ENCODE data around the gene PHLDA3.

The PHLDA3 gene

DNA sequence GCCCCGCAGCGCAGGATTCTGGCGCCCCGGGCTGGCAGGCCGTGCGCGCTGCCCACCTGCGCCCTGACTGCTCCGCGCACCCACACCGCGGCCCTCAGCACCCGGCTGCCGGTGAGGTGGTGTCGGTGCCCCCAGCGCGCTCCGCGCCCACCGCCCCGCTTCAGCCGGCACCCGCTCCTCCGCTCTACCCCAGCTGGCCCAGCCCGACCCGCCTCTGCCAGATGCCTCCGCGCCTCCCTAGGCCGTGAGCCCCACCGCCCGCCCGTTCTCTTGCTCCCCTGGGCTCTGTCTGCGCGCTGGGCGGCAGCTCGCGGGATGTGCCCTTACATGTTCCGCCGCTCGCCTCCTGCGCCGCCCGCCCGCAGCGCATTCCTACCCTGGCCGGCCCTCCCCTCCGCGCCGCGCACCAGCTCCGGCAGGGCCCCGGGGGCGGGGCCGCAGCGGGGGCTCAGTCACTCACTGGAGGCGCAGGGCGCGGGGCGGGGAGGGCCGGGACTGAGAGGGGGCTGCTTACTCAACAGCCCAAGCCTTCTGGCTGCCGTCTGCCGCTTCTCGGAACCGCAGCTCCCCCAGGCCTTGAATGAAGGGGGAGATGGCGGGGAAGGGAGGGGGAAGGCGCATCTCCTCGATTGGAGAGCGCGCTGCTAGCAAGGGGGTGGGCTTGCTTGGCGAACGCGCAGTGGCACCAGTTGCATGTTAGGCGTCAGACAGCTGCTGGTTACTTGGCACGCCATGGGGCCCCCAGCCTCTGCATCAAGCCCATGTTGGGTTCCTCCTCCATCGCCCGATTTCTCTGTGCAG is at the start of gene PHLDA3:
TSS of gene PHLDA3 (minus strand) at position 345 of the 801 bp plus-strand sequence. CDS start 402 bp downstream, outside the sequence.
- DNase-seq, result peak; percentile 28

- no peak for DNase-seq
These were observed 49.1 kb upstream of the PHLDA3 start for GRCh38 chr1:201518071-201518470.

DNA sequence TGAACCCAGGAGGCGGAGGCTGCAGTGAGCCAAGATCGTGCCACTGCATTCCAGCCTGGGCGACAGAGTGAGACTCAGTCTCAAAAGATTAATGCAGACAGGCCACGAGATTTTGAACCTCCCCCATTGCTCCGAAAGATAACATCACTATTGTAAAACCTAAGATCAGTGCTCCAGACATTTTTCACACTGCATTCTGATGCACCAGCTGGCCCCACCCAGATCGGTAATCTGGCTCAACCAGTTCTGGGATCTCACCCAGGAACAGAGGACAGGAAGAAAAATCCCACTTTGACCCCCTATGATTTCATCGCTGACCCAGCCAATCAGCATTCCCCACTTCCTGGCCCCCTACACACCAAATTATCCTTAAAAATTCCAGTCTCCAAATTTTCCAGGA is 48.6 kb upstream of the PHLDA3 start:
- DNase-seq, result no peak

DNA sequence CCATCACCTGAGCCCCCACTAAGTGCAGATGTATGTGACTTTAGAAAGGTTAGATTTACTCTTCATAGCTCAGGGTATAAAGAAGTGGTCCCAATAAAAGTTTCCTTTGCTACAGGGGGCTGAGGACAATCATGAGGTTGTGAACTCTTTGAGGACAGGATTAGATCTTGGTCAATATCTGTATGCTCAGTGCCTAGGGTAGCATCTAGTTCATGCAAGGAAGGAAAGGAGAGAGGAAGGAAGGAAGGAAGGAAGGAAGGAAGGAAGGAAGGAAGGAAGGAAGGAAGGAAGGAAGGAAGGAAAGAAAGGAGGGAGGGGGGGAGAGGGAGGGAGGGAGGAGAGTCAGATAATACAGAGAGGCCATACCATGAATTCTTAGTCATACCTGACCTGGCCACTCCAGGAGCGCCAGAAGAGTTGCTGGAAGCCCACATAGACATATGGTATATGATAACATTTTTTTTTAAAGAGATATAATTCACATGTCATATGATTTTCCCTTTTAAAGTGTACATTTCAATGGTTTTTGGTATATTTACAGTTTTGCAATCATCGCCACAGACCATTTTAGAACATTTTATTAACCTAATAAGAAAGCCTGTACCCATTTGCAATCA is 47.6 kb upstream of the PHLDA3 start:
- DNase-seq, result no peak

DNA sequence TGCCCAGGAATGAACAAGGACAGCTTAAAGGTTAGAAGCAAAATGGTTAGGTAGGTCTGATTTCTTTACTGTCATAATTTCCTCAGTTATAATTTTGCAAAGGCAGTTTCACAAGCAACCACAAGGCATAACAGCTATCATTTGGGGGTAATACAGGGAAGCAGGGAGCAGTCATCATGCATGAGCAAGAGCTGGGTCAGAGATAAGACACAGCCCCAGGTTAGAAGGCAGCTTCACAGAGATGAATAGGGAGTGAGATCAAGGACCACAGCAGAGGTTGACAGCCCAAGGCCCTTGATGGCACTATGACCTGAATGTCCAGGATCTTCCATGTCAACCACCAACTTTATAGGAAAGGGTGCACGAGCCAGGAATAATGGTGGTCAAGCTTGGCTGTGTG is 46.9 kb upstream of the PHLDA3 start:
- DNase-seq, result no peak

DNA sequence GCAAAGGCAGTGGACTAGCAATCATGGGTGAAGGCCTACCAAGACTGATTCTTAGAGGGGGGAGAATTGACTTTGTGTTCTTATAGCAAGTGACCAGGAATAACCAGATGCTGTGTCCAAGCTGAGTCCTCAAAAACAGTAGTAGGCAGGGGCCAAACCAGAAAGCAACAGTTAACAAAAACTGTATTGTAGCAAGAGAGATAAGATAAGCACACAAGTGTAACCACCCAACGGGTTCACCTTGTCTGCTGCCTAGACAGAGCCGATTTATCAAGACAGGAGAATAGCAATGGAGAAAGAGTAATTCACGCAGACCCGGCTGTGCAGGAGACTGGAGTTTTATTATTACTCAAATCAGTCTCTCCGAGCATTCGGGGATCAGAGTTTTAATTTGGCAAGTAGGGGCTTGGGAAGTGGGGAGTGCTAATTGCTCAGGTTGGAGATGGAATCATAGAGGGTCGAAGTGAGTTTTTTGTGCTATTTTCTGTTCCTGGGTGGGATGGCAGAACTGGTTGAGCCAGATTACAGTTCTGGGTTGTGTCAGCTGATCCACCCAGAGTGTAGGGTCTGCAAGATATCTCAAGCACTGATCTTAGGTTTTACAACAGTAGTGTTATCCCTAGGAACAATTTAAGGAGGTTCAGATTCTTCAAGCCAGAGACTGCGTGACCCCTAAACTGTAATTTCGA is 46.2 kb upstream of the PHLDA3 start:
- DNase-seq, result no peak

GRCh38 chr1:201514466-201514865 is 45.5 kb upstream of the PHLDA3 start:
- DNase-seq, result no peak

GRCh38 chr1:201513498-201514243 is 44.7 kb upstream of the PHLDA3 start:
- no peak for DNase-seq

DNA sequence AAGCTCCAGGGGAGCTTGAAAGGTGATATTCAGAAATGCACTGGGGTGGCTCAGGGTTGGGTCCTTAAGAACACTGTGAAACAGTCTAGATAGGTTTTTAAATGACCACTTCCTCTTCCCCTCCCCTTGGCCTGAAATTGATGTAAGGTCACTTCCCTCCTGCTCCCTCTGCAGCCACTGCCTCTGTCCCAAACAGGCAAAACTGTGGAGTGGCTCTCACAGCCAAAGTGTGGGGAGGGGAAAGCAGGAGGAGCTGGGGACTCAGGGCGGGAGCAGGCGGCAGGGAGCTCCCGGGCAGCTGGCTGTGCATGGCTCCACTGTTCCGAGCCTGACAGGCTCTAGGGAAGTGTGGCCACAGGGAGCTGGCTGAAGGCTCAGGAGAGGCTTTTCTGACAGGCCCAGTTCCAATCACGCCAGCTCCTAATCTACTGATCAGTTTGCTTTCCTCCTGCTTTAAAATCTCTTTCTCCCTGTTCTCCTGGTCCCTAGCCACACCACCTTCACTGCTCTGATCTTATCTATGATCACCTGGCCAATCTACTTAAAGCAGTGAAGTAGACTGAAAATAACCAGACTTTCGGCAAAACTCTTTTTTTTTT is 43.1 kb upstream of the PHLDA3 start:
- DNase-seq, result no peak

DNA sequence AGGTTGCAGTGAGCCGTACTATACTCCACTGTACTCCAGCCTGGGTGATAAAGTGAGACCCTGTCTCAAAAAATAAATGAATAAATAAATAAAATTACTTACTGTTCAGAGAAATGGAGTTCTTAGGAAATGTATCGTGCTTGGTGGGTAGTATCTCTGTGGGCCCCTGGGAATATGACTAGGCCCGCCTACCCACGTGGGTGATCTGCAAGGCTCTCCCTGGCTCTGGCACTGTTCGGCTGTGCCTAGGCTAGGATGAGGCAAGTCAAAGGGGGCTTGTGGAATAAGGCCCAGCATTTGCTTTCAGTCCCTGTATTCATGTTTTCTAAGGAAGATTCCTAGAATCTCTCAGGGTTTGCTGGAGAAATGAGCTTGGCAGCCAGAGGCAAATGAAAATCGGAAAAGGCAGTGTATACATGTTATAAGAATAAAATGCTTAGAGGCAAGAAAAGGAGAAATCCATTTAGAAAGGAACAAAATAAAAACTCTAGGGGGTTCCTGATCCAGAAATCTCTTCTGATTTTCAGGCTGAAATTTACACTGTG is 42.5 kb upstream of the PHLDA3 start:
- no peak for DNase-seq

DNA sequence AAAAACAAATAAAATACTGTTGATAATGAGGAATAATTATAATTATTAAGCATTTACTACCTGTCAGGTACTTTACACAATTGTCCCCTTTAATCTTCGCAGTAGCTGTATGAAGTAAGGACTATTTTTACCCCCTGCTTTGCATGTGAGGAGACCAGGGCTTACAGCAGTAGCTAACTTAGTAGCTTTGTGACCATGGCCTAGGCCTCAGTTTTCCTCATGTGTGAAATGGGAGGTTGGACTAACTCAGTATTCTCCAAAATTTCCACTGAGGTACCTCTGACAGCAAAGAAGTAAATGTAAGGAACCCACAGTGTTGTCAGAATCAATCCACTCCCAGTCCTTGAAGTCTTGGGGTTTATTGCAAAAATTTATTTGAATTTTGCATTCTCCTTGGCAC is 41.7 kb upstream of the PHLDA3 start:
- no peak for DNase-seq

- DNase-seq, result no peak
These were observed 40.8 kb upstream of the PHLDA3 start for GRCh38 chr1:201509601-201510374.

DNA sequence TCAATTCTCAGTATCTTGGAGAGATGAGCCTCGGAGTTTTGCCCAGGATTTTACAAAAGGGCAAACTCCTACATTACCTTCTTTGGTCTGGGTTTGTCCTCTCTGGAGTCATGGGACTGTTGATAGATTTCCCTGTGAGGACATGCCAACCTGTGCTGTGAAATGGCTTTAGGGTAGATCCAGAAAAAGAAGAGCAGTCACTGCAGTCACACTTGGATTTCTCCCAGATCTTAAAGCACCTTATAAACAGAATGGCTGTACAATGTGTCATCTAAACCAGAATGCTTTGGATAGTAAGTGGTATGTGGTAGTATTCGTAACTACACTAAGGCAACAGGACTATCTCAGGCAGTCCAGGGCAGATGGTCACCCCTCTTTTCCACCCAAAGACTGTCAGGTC is 39.8 kb upstream of the PHLDA3 start:
- no peak for DNase-seq

GRCh38 chr1:201507360-201507675 is 38.3 kb upstream of the PHLDA3 start:
- no peak for DNase-seq

GRCh38 chr1:201506557-201507359 is 37.8 kb upstream of the PHLDA3 start, which contains the start of gene CSRP1:
Gene CSRP1 (minus strand): TSS chr1:201507123. CDS start chr1:201496303, 10,820 bp downstream.
- peak; percentile 19 for DNase-seq

DNA sequence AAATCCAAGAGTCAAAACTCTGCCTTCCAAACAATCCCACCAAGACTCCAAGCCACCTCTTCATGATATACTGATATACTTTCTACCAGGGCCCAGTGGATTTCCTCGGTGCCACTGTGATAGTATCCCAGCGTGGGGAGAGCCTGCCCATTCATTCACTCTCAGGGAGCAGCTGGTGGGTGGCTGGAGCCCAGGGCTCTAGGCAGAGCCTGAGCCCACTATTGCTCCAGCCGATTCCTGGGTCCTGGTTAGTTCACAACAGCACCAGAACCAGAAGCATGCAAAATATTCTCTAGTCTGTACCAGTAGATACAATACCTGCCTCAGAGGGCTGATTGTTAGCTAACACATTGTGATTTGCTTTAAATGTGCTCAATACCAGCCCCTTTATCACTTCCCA is 37.1 kb upstream of the PHLDA3 start:
- DNase-seq, result no peak

DNA sequence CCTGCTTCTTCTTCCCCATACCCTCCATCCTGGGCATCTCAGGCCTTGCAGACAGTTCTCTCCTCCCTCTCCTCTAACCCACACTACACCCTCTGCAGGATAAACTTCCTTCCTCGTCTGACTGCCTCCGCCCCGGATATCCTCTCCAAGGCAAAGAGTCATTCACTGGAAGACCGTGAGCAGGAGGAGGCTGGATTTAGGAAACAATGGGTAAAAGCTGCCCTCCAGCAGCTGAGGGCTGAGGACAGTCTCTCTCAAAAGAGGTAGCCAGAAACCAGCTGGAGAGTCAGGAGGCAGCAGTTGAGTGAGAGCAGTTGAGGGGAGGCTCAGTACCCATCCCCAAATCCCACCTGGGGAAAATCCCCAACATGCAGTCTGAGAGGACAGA is 36.5 kb upstream of the PHLDA3 start:
- DNase-seq, result no peak

DNA sequence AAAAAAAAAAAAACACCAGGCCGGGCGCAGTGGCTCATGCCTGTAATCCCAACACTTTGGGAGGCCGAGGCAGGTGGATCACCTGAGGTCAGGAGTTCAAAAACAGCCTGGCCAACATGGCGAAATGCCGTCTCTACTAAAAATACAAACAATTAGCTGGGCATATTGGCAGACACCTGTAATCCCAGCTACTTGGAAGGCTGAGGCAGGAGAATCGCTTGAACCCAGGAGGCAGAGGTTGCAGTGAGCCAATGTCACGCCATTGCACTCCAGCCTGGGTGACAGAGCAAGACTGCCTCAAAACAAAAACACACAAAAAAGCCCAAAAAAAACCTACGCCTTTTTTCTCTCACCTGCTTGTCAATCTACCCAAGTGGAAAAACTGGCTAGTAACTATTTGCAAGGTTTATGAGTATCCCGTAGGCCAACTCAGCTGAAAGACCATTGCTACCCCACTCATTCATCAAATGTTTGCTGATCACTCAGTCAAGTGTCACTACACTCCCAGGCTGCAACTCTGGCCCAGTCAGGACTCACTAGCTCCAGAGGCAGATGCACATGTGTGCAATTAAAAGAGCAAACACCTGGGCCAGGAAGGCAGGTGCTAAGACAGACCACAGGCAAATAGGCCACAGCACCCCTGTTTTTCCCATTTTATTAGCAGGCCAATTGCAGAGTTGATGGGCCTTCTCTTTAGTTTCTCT is 36.0 kb upstream of the PHLDA3 start:
- DNase-seq, result no peak

- no peak for DNase-seq
These were observed 35.2 kb upstream of the PHLDA3 start for GRCh38 chr1:201504179-201504631.

Data from NCI-H446 treated with DMSO at 0.1 percent for 48 hours (cell line).